ENCODE data around the gene HNRNPUL2. TPM values are rescaled to one million over a fixed set of nuclear protein-coding genes. Genes with fewer than 3 reads are reported as not detected.

The HNRNPUL2 gene
- total and polyA plus RNA-seq, 10 of the 15 experiments (the other 5 are each of a cell fraction or from before 2014, with no cell fraction given), result 1.6 to 72.2 (median 14.9) TPM

- TF ChIP-seq PBX3 (IDR thresholded peaks at IDR 0.05; ENCODE audit: insufficient replicate concordance, low read depth, low read length) (no peak), STAT3 (IDR thresholded peaks at IDR 0.05; ENCODE audit: low read depth, low read length) (no peak), RELB (IDR thresholded peaks at IDR 0.05; ENCODE audit: low read depth) (no peak), PRDM15 (CRISPR knock-in tag; IDR thresholded peaks at IDR 0.05) (no peak), SREBF2 (IDR thresholded peaks at IDR 0.05; ENCODE audit: low read length) (no peak), JUNB (IDR thresholded peaks at IDR 0.05) (no peak), EGR1 (IDR thresholded peaks at IDR 0.05; ENCODE audit: borderline replicate concordance in 1 of 2, low read depth in 2 of 2, low read length in 2 of 2) (no peak), NBN (IDR thresholded peaks at IDR 0.05) (no peak)
Measured at GRCh38 chr11:62716816-62717215, 10.4 kb downstream of the HNRNPUL2 start (continued).

All from GM12878 (cell line).